ENCODE data around the gene PLSCR3. TPM values are rescaled to one million over a fixed set of nuclear protein-coding genes. Genes with fewer than 3 reads are reported as not detected.

The PLSCR3 gene
- total and polyA plus RNA-seq, 2 experiments from 2014 or later = 25.9 to 40.3 TPM

- Histone ChIP-seq H3K36me3 (no peaks in the 10 kb centered on the region), H3K27ac (no peak overlapping the region), H3K27me3 (no peaks in the 10 kb centered on the region), H3K9me3 (ENCODE audit: low read depth) (no peaks in the 10 kb centered on the region), H3K4me1 (ENCODE audit: low read depth) (peaks cover 20% of the 10 kb centered on the region), H3K4me3 (peak overlapping the region; percentile 64)
- TF ChIP-seq CTCF (IDR thresholded peaks at IDR 0.05; ENCODE audit: low read depth, low read length) = peak; percentile 79
- DNase-seq (ENCODE audit: low read depth in 1 of 2, low spot score in 1 of 2) = peak; percentile 80 to 92
Measured at GRCh38 chr17:7436556-7437368, 42.4 kb upstream of the PLSCR3 start.

DNA sequence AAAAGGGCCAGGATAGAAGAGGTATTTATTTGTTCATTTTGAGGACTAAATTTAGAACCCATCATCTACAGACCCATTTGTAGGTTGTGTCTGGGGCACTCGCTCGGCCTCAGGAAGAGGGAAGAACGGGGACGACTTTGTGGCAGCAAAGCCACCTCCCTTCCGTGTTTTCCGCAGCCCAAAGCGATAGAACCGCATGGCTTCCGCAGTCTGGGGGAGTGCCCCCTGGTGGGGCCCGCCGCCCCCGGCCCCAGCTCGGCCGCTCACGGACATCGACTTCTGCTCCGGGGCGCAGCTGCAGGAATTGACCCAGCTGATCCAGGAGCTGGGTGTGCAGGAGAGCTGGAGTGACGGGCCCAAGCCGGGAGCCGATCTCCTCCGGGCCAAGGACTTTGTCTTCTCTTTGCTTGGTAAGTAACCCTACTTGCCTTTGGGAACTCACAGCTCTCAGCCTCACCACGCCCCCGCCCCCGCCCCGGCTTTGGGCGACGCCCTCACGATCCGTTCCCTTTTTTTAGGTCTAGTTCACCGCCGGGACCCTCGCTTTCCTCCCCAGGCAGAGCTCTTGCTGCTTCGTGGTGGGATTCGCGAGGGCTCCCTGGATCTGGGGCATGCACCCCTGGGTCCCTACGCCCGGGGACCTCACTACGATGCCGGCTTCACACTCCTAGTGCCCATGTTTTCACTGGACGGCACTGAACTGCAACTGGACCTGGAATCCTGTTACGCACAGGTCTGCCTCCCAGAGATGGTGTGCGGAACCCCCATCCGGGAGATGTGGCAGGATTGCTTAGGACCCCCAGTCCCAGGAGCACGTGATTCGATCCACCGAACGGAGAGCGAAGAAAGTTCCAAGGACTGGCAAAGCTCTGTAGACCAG is 41.6 kb upstream of the PLSCR3 start:
- Histone ChIP-seq H3K36me3 (no peaks in the 10 kb centered on the region), H3K9me3 (ENCODE audit: low read depth) (no peaks in the 10 kb centered on the region), H3K4me1 (ENCODE audit: low read depth) (peaks cover 16% of the 10 kb centered on the region), H3K27me3 (no peaks in the 10 kb centered on the region), H3K27ac (no peak overlapping the region), H3K4me3 (peak overlapping the region; percentile 55)
- peak; percentile 20 to 46 for DNase-seq (ENCODE audit: low read depth in 1 of 2, low spot score in 1 of 2)
- TF ChIP-seq CTCF (IDR thresholded peaks at IDR 0.05; ENCODE audit: low read depth, low read length) = peak; percentile 2

- no peak for DNase-seq (ENCODE audit: low read depth in 1 of 2, low spot score in 1 of 2)
- Histone ChIP-seq H3K9me3 (ENCODE audit: low read depth) (no peaks in the 10 kb centered on the region), H3K27ac (no peak overlapping the region), H3K4me1 (ENCODE audit: low read depth) (peaks cover 2% of the 10 kb centered on the region), H3K36me3 (no peaks in the 10 kb centered on the region), H3K4me3 (no peak overlapping the region), H3K27me3 (no peaks in the 10 kb centered on the region)
- no peak for TF ChIP-seq CTCF (IDR thresholded peaks at IDR 0.05; ENCODE audit: low read depth, low read length)
Measured at GRCh38 chr17:7432296-7432695, 38.0 kb upstream of the PLSCR3 start.

- Histone ChIP-seq H3K27ac (no peak overlapping the region), H3K36me3 (no peaks in the 10 kb centered on the region), H3K4me3 (no peak overlapping the region), H3K9me3 (ENCODE audit: low read depth) (no peaks in the 10 kb centered on the region), H3K4me1 (ENCODE audit: low read depth) (no peaks in the 10 kb centered on the region), H3K27me3 (no peaks in the 10 kb centered on the region)
- TF ChIP-seq CTCF (IDR thresholded peaks at IDR 0.05; ENCODE audit: low read depth, low read length) = no peak
- DNase-seq (ENCODE audit: low read depth in 1 of 2, low spot score in 1 of 2) = no peak
Measured at GRCh38 chr17:7431231-7431630, 36.9 kb upstream of the PLSCR3 start.

- Histone ChIP-seq H3K27me3 (no peaks in the 10 kb centered on the region), H3K9me3 (ENCODE audit: low read depth) (no peaks in the 10 kb centered on the region), H3K4me1 (ENCODE audit: low read depth) (no peaks in the 10 kb centered on the region), H3K4me3 (no peak overlapping the region), H3K36me3 (no peaks in the 10 kb centered on the region), H3K27ac (no peak overlapping the region)
- TF ChIP-seq CTCF (IDR thresholded peaks at IDR 0.05; ENCODE audit: low read depth, low read length) = no peak
- no peak for DNase-seq (ENCODE audit: low read depth in 1 of 2, low spot score in 1 of 2)
Measured at GRCh38 chr17:7429722-7430121, 35.4 kb upstream of the PLSCR3 start.
